Renal pelvis (tissue), 12 donors: ENCODE measurements around the gene NSDHL. TPM values are rescaled to one million over a fixed set of nuclear protein-coding genes. Genes with fewer than 3 reads are reported as not detected.
"Not testable (repeated sequence)": the region's sequence is repeated elsewhere in the genome, so short reads cannot be mapped to it uniquely, and the experiment has no call there.

Experiments used
- DNase-seq: peaks from one replicate; pipeline ENCODE4 v3.0.0-alpha.2; 2013
- long read RNA-seq, 16 experiments: transcript quantifications; one replicate each; lab custom pipeline, GENCODE V29; 2026
- polyA plus RNA-seq, 3 donors: library from polyadenylated mRNA; unstranded; fragments of 120-200 nt; gene quantifications; one replicate each; pipeline ENCODE4 v1.2.1, GENCODE V29; 2013; ENCODE audit not compliant: insufficient read length in 3 of 3

The NSDHL gene
- 10 to 100 TPM; 28.1 to 31.6 (median 28.9) TPM for polyA plus RNA-seq
- long read RNA-seq, donor 1, transcript NSDHL-201 (8 exons, 1,929 nt) = major isoform, 8 of 9 reads
- long read RNA-seq, donor 1, partial matches to known transcripts = 0 of 9 reads
- long read RNA-seq, donor 1, other reads (novel, unspliced or antisense) = 0 of 9 reads
- long read RNA-seq, donor 2, transcript NSDHL-201 (8 exons, 1,929 nt) = major isoform, 13 of 20 reads
- long read RNA-seq, donor 2, partial matches to known transcripts = 7 of 20 reads
- long read RNA-seq, donor 2, other reads (novel, unspliced or antisense) = 0 of 20 reads
- long read RNA-seq, donor 3, transcript NSDHL-201 (8 exons, 1,929 nt) = major isoform, 11 of 12 reads
- long read RNA-seq, donor 3, partial matches to known transcripts = 0 of 12 reads
- long read RNA-seq, donor 3, other reads (novel, unspliced or antisense) = 0 of 12 reads
- long read RNA-seq, donor 4, transcript NSDHL-201 (8 exons, 1,929 nt) = major isoform, 18 of 27 reads
- long read RNA-seq, donor 4, partial matches to known transcripts = 7 of 27 reads
- long read RNA-seq, donor 4, other reads (novel, unspliced or antisense) = 0 of 27 reads
- long read RNA-seq, donor 5, partial matches to known transcripts = 0 of 3 reads
- long read RNA-seq, donor 5, other reads (novel, unspliced or antisense) = 0 of 3 reads
- long read RNA-seq, donor 6, transcript NSDHL-201 (8 exons, 1,929 nt) = major isoform, 10 of 10 reads
- long read RNA-seq, donor 6, partial matches to known transcripts = 0 of 10 reads
- long read RNA-seq, donor 6, other reads (novel, unspliced or antisense) = 0 of 10 reads
- long read RNA-seq, donor 7, transcript NSDHL-201 (8 exons, 1,929 nt) = major isoform, 8 of 14 reads
- long read RNA-seq, donor 7, partial matches to known transcripts = 5 of 14 reads
- long read RNA-seq, donor 7, other reads (novel, unspliced or antisense) = 0 of 14 reads
- long read RNA-seq, donor 8, partial matches to known transcripts = 0 of 2 reads
- long read RNA-seq, donor 8, other reads (novel, unspliced or antisense) = 0 of 2 reads
- long read RNA-seq, donor 9, transcript NSDHL-201 (8 exons, 1,929 nt) = major isoform, 10 of 10 reads
- long read RNA-seq, donor 9, partial matches to known transcripts = 0 of 10 reads
- long read RNA-seq, donor 9, other reads (novel, unspliced or antisense) = 0 of 10 reads
- long read RNA-seq, donor 10, transcript NSDHL-201 (8 exons, 1,929 nt) = major isoform, 7 of 8 reads
- long read RNA-seq, donor 10, partial matches to known transcripts = 0 of 8 reads
- long read RNA-seq, donor 10, other reads (novel, unspliced or antisense) = 0 of 8 reads
- long read RNA-seq, donor 11, transcript NSDHL-201 (8 exons, 1,929 nt) = major isoform, 11 of 12 reads
- long read RNA-seq, donor 11, partial matches to known transcripts = 0 of 12 reads
- long read RNA-seq, donor 11, other reads (novel, unspliced or antisense) = 0 of 12 reads
- long read RNA-seq, donor 12, transcript NSDHL-201 (8 exons, 1,929 nt) = major isoform, 11 of 11 reads
- long read RNA-seq, donor 12, partial matches to known transcripts = 0 of 11 reads
- long read RNA-seq, donor 12, other reads (novel, unspliced or antisense) = 0 of 11 reads
- long read RNA-seq, donor 13, transcript NSDHL-201 (8 exons, 1,929 nt) = major isoform, 5 of 5 reads
- long read RNA-seq, donor 13, partial matches to known transcripts = 0 of 5 reads
- long read RNA-seq, donor 13, other reads (novel, unspliced or antisense) = 0 of 5 reads
- long read RNA-seq, donor 14, transcript NSDHL-201 (8 exons, 1,929 nt) = major isoform, 12 of 12 reads
- long read RNA-seq, donor 14, partial matches to known transcripts = 0 of 12 reads
- long read RNA-seq, donor 14, other reads (novel, unspliced or antisense) = 0 of 12 reads
- long read RNA-seq, donor 15, transcript NSDHL-201 (8 exons, 1,929 nt) = major isoform, 13 of 13 reads
- long read RNA-seq, donor 15, partial matches to known transcripts = 0 of 13 reads
- long read RNA-seq, donor 15, other reads (novel, unspliced or antisense) = 0 of 13 reads
- long read RNA-seq, donor 16, transcript NSDHL-201 (8 exons, 1,929 nt) = major isoform, 12 of 12 reads
- long read RNA-seq, donor 16, partial matches to known transcripts = 0 of 12 reads
- long read RNA-seq, donor 16, other reads (novel, unspliced or antisense) = 0 of 12 reads

DNA sequence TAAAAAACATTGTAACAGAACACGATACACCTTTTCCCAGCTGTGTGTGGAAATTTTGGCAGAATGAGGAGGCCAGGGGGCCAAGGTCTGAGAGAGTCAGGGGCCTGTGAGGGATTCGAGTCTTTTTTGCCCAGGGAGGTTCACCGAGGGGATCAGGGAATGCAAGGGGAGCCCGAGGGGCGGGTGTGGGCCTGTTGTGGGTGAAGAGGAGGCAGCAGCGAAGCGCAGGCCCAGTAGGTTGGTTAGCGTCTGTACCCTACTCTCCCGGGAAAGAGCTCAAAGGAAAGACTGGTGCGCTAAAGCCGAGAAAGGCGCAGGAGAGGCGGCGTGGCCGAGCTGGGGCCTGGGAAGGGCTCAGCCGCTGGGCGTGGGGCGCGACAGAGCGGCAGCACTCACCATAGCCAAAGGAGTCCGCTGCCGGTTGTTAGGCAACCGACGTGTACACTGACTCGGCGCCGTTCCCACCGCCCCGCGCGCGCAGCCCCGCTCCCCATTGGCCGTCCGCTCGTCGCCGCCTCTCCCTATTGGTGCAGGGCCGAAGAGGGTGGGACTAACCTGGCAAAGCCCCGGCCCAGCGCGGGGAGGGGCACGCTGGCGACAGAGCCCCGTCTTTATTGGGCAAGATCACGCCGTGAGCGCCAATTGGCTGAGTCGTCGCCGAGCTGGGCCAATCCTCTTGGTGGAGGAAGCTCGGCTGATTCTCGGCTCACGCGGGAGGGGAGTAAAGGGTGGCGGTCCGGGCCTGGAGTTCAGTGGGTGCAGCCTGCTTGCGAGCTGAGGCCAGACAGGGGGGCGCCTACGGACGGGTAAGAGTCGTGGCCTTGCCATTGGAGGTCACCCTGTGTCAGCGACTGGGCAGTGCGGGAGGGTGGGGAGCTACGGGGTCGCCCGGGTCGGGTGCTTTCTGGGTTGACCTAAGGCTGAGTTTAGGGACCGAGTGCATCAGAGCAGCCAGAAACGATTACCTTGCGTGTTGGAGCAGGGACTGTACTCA, at the start of gene NSDHL, which contains the start of gene CETN2:
Gene NSDHL, plus strand, starts transcription at position 752 of the 994 bp plus-strand sequence. CDS start 15,262 bp downstream, outside the sequence.
Gene CETN2, minus strand, starts transcription at position 446 of the 994 bp plus-strand sequence. Its CDS starts 47 bp downstream, at position 399.
- DNase-seq = peak; percentile 94

DNA sequence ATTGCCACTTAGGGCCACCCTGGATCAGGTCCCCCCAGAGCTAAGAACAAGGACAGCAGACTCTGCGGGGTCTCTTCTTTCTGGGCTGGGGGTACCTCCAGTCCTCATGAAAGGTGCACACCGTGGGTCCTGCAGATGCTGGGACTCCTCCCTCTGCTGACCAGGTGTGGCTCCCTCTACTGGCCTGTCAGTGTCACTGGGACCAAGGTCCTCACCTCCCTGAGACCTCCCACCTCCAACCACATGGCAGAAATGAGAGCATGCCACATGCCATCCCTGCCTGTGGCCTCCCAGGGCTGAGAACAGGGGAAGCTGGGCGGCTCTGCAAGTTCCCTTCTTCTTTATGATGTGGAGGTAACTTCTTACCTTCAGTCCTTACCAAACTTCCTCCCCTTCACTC, 43.8 kb upstream of the NSDHL start:
- not testable (repeated sequence) for DNase-seq

DNA sequence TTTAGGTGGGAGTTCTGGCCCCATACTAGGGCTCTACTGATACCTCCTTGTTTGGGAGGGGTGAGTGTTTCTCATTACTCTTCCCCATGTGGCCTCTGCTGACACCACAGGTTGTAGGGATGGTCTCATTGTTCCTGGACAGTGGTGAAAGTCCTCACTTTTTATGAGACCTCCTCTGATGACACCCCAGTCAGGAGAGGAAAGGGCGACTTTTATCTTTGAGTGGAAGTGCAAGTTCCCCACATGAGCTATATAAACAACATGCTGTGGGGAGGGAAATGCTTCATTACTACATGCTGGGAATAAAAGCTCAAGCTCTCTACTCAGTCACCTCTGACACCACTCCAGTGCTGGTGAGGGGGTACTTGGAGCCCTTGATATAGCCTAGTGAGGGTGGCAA, 31.9 kb upstream of the NSDHL start:
- DNase-seq = no peak

DNA sequence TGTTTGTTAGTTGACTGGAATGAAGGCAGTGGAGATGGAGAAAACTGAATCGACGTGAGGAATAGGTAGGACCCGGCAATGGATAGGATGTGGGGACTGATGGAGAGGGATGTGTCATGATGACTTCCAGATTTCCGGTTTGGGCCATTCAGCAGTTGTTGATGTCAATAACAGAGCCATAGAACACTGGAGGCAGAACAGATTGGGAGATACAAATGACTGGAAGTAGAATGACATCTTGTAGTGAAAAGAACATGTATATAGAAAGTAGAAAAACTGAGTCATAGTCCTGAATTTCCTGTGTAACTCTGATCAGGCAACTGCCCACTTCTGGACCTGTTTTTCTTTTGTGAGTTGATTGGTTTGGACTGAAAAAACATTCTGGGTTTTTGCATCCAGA, 24.8 kb upstream of the NSDHL start:
- DNase-seq = no peak

DNA sequence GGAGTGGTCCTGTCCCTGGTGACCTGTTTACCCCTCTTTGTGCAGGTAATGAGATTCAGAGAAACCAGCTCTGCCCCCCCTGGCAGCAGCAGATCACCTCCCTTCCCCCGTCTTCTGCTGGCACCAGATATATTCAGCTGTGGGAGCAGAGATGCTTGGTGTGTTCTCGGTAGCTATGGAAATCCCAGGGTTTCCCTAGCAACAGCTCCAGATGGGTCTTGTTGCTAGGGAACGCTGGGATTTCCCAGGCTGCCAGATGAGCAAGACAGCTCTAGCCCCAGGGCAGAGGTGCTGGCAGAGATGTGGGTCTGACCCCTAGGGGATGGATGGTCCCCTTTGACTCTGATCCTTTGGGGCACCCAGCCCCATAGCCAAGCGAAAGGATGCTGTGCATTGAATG, 20.5 kb upstream of the NSDHL start:
- DNase-seq = no peak

DNA sequence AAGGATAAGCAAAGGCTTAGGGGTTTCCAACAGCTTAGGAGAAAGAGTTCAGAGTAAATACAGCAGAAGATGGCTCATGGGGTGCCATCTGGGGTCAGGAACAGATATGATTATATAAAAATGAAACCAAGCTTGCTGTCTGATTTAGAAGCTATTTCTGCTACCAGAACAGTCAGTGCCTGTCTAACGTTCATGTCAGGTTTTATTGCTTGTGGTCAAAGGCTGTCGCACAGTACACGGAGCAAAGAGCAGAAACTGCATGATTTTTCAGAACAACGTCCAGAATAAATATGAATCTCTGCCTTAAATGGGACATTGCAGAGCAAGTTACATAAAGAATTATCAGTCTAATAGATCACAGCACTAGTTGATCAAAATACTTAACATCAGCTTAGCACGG, 17.7 kb upstream of the NSDHL start:
- no peak for DNase-seq

DNA sequence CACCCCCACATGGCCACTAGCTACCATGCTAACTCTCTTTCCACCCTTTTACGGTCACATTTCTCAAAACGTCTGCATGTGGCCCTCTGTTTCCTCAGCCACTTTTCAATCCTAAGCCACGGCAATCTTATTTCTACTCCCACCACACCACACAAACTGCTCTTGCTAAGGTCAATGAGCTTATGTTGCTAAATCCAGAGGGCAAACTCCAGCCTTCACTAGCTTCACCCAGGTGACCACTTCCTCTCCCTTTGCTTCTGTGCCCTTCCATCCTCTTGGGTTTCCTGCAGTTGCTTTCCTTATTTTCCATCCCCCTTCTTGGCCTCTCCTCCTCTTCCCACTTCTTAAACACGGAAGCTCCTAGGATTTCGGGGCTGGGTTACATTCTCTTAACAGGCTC, 16.8 kb upstream of the NSDHL start:
- DNase-seq = no peak

DNA sequence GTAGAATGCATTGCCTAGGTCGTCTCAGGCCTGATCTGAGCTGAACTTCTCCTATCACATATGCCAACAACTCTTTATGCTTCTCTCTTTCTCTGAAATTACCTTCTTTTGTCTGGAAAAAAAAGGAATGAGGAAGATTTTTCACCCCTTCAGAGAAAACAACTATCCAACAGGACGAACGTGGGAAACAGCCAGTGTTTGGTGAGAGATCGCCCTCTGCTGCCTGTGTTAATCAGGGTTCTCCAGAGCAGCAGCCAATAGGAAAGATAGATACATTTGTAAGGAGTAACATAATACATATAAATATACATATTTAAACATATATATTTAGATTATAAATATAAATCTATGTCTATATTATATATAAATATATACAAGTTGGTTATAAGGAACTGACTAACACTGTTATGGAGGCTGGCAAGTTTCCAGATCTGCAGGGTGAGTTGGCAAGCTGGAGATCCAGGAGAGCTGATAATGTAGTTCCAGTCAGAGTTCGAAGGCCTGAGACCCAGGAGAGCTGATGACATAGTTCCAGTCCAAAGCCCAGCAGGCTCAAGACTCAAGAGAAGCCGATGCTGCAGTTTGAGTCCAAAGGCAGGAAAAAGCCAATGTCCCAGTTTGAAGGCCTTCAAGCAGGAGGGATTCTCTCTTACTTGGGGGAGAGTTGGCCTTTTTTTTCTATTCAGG, 13.6 kb upstream of the NSDHL start:
- DNase-seq = no peak

DNA sequence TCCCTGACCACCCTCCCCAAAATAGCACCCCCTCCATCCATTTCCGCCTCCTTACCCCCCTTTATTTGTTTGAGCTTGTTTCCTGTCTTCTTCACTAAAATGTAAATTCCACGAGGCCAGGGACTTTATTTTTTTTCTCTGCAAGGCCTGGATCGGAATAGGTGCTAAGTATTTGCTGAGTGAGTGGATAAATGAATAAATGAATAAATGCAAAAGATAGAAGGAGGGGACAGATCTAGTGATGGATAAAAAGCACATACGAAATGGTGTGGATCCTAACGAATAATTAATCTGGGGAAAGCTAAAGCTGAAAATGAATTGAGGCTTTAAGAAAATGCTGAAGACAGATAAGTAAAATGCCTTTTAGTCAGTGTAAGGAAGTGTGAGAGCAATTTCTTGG, 12.5 kb upstream of the NSDHL start:
- no peak for DNase-seq

DNA sequence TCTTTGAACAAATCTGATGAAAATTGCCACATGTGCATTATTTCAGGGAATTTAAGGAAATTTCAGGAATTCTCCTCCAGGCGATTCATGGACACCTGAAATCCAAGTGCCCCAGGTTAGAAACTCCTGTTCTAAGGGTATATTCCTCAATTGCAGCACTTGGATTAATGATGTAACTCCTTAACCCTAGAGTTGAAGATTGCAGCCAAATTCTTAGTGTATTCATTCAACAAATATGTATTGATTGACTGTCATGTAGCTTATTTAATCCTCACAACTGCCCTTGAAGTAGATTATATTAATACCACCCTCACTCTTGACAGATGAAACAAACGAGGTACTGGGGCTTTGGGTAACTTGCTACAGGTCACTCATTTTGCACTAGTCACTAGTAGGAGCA, 11.6 kb upstream of the NSDHL start:
- no peak for DNase-seq

DNA sequence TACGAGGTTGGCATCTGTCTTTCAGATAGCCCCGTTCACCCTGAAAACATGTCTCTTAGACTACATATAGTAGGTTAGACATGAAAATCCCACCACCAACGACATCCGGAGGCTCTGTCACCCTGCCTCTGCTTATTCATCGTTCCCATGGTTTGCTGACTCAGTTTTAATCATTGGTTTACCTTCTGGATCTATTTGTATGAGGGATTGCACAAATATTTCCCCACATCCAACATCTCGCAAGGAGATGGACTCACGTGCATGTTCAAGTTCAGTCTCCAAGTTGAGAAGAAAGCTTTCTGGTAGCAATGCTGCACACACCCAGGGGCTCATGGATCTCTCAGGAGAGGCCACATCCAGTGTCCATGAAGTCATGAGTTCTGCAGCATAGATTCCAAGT, 11.1 kb upstream of the NSDHL start:
- no peak for DNase-seq

DNA sequence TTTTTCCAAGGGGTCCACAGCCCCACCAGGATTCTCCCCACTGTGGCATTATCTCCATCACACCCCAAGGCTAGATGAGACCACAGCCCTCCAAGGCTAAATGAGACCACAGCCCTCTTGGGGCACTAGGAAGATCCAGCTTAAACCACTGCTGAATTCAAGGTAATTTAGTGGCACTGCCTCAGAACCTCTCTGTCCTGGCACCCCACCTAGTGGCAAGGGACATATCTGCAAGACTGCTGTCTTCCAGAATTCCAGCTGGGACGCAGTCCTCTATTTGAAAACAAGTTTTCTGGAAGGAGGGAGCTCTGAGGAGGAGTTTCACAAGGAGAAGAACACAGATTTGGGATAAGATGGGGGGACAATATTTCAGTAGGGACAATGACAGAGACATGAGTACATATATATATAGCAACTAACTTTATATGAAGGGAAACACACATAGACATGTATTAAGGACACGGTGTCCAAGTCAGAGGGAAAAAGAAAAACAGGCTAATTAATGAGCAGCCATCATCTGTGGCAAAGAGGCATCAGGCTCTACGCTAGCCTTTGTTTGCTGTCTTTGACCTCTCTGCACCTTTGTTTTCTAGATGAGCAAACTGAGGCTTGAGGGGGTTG, 9.6 kb upstream of the NSDHL start:
- no peak for DNase-seq

DNA sequence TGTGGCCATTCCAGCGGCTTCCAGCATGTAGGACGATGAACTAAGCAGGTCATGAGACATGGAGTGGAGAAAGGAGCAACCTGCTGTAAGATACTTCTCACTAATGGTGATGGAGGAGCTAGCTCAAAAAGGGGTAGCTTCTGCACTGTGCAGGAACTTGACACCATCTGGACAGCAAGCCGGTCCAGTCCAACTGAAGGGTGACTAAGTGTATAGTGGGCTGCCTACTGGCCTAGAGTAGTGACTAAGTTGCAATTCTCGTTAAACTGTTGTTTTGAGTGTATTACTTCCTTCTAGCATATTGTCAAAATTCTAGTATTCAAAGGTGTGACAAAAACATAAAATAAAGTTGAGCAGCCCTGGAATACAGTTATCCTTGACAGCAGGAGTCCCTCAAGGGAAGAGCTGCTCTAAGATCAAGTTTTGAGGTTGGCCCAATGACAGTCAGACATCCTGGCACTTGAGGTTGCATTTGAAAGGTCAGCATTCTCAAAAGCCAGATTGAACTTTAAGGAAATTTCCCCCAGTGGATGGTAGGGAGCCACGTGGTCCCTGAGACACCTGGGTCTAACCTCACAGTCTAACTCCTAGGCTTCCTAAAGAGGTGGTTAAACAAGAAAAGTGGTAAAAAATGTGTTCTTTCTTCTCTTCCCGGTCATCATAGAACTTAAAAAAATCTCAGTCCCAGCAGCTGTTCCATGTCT, 8.3 kb upstream of the NSDHL start:
- DNase-seq = no peak

DNA sequence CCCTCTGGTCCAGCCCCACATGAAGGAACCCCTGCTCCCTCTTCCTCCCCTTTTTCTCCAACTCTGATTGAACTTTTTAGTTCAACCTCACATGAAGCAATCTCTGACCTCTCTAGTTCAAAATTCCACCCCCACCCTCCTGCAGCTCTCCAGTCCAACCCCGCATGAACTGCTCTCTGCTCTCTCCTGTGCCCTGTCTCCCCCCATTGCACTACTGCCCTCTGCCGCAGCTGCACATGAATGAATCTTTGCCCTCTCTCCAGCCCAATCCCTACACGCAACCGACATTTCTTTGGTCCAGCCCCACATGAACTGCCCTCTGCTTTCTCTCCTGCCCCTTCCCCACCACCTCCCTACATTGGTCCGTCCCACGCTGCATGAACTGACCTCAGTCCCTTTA, 7.2 kb upstream of the NSDHL start:
- DNase-seq = no peak

DNA sequence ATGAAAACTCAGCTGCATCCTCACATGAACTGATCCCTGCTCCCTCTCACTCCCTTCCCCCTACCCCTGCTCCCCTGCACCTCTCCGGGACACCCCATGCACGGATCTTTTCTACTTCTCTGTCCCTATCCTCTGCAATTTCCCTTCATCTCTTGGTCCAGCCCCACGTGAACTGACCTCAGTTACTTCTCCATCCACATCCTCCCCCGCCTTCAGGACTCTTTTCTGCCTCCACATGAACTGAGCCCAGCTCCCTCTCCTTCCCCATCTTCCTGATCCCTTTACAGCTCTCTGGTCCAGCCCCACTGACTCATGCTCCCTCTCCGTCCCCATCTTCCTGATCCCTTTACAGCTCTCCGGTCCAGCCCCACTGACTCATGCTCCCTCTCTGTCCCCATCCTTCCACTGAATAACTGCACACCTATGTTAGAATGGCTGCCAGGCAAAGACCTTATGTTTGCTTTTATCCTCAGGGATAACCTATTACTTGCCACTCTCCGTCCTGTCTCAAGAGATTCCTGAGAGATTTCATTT, 6.0 kb upstream of the NSDHL start:
- no peak for DNase-seq

DNA sequence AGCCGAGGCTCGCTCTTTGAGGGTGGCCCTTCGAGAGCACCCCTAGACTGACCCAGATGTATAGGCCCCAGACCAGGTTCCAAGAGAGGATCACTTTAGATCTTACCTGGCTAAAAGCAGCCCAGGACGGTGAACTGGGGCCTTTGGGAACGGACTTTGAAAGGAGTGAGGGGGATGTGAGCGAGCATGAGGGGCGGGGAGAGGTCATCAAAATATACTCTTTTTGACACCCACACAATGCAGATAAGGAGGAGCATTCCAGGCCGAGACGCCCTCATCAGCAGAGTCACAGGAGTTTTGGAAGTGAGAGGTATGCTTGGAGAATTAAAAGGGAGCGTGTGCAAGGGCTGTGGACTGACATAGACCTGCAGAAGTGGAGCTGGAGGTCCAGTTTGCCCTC, 528 bp downstream of the NSDHL start:
- no peak for DNase-seq

DNA sequence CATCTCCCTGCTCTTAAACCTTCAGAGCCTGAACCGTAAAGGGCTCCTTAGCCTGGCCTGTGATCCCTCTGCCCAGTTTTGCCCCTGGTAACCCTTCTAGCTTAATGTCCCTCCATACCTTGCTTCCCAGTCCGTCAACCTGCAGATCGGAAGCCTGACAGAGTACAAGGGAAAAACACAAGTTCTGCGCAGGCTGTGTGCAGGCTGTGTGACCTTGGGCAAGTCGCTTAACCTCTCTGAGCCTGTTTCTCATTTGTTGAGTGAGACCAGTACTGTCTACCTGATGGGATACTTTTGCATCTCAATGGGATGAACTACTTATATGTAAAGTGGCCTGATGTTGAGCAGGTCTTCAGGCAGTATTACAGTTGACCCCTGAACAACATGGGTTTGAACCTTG, 1.7 kb downstream of the NSDHL start:
- DNase-seq = no peak
